Measurements from ENCODE around the gene P4HB. TPM values are rescaled to one million over a fixed set of nuclear protein-coding genes. Genes with fewer than 3 reads are reported as not detected.

P4HB gene
- polyA plus RNA-seq (ENCODE audit: insufficient read length in 12 of 12), result 100 to 1,000 TPM in 11 of 12 donors, not detected in 1; 346 to 655 (median 404) TPM
- long read RNA-seq, donor 1, transcript P4HB-215 (3 exons, 493 nt), result minor isoform, 16 of 569 reads
- long read RNA-seq, donor 1, transcript P4HB-201 (11 exons, 2,603 nt), result major isoform, 126 of 569 reads
- long read RNA-seq, donor 1, transcript P4HB-204 (2 exons, 872 nt), result minor isoform, 33 of 569 reads
- long read RNA-seq, donor 1, transcript P4HB-208 (2 exons, 914 nt), result minor isoform, 9 of 569 reads
- long read RNA-seq, donor 1, partial matches to known transcripts, result 110 of 569 reads
- long read RNA-seq, donor 1, other reads (novel, unspliced or antisense), result 265 of 569 reads
- long read RNA-seq, donor 2, transcript P4HB-215 (3 exons, 493 nt), result minor isoform, 5 of 162 reads
- long read RNA-seq, donor 2, transcript P4HB-204 (2 exons, 872 nt), result minor isoform, 15 of 162 reads
- long read RNA-seq, donor 2, transcript P4HB-201 (11 exons, 2,603 nt), result major isoform, 113 of 162 reads
- long read RNA-seq, donor 2, partial matches to known transcripts, result 11 of 162 reads
- long read RNA-seq, donor 2, other reads (novel, unspliced or antisense), result 10 of 162 reads
- long read RNA-seq, donor 3, transcript P4HB-201 (11 exons, 2,603 nt), result major isoform, 61 of 69 reads
- long read RNA-seq, donor 3, partial matches to known transcripts, result 0 of 69 reads
- long read RNA-seq, donor 3, other reads (novel, unspliced or antisense), result 0 of 69 reads
- long read RNA-seq, donor 4, transcript P4HB-201 (11 exons, 2,603 nt), result major isoform, 37 of 51 reads
- long read RNA-seq, donor 4, partial matches to known transcripts, result 0 of 51 reads
- long read RNA-seq, donor 4, other reads (novel, unspliced or antisense), result 5 of 51 reads
- long read RNA-seq, donor 5, transcript P4HB-204 (2 exons, 872 nt), result minor isoform, 8 of 184 reads
- long read RNA-seq, donor 5, transcript P4HB-201 (11 exons, 2,603 nt), result major isoform, 153 of 184 reads
- long read RNA-seq, donor 5, transcript P4HB-215 (3 exons, 493 nt), result minor isoform, 7 of 184 reads
- long read RNA-seq, donor 5, partial matches to known transcripts, result 10 of 184 reads
- long read RNA-seq, donor 5, other reads (novel, unspliced or antisense), result 0 of 184 reads
- long read RNA-seq, donor 6, transcript P4HB-204 (2 exons, 872 nt), result minor isoform, 6 of 106 reads
- long read RNA-seq, donor 6, transcript P4HB-201 (11 exons, 2,603 nt), result major isoform, 89 of 106 reads
- long read RNA-seq, donor 6, partial matches to known transcripts, result 0 of 106 reads
- long read RNA-seq, donor 6, other reads (novel, unspliced or antisense), result 6 of 106 reads
- long read RNA-seq, donor 7, transcript P4HB-204 (2 exons, 872 nt), result minor isoform, 5 of 63 reads
- long read RNA-seq, donor 7, transcript P4HB-201 (11 exons, 2,603 nt), result major isoform, 51 of 63 reads
- long read RNA-seq, donor 7, partial matches to known transcripts, result 0 of 63 reads
- long read RNA-seq, donor 7, other reads (novel, unspliced or antisense), result 0 of 63 reads
- long read RNA-seq, donor 8, transcript P4HB-204 (2 exons, 872 nt), result minor isoform, 14 of 538 reads
- long read RNA-seq, donor 8, transcript P4HB-201 (11 exons, 2,603 nt), result major isoform, 152 of 538 reads
- long read RNA-seq, donor 8, partial matches to known transcripts, result 122 of 538 reads
- long read RNA-seq, donor 8, other reads (novel, unspliced or antisense), result 239 of 538 reads
- long read RNA-seq, donor 9, transcript P4HB-201 (11 exons, 2,603 nt), result major isoform, 73 of 120 reads
- long read RNA-seq, donor 9, transcript P4HB-215 (3 exons, 493 nt), result minor isoform, 9 of 120 reads
- long read RNA-seq, donor 9, transcript P4HB-204 (2 exons, 872 nt), result minor isoform, 16 of 120 reads
- long read RNA-seq, donor 9, partial matches to known transcripts, result 13 of 120 reads
- long read RNA-seq, donor 9, other reads (novel, unspliced or antisense), result 0 of 120 reads
- long read RNA-seq, donor 10, transcript P4HB-201 (11 exons, 2,603 nt), result major isoform, 119 of 146 reads
- long read RNA-seq, donor 10, transcript P4HB-204 (2 exons, 872 nt), result minor isoform, 6 of 146 reads
- long read RNA-seq, donor 10, transcript P4HB-215 (3 exons, 493 nt), result minor isoform, 6 of 146 reads
- long read RNA-seq, donor 10, partial matches to known transcripts, result 6 of 146 reads
- long read RNA-seq, donor 10, other reads (novel, unspliced or antisense), result 5 of 146 reads
- long read RNA-seq, donor 11, transcript P4HB-204 (2 exons, 872 nt), result minor isoform, 6 of 176 reads
- long read RNA-seq, donor 11, transcript P4HB-210 (5 exons, 765 nt), result minor isoform, 11 of 176 reads
- long read RNA-seq, donor 11, transcript P4HB-215 (3 exons, 493 nt), result minor isoform, 8 of 176 reads
- long read RNA-seq, donor 11, transcript P4HB-201 (11 exons, 2,603 nt), result major isoform, 123 of 176 reads
- long read RNA-seq, donor 11, partial matches to known transcripts, result 13 of 176 reads
- long read RNA-seq, donor 11, other reads (novel, unspliced or antisense), result 10 of 176 reads

GRCh38 chr17:81859906-81860755 is at the start of gene P4HB:
Gene P4HB, minus strand, starts transcription at chr17:81860535. Its CDS starts 64 bp downstream, at chr17:81860471.
- no peak for DNase-seq

- no peak for DNase-seq
These were observed 48.9 kb upstream of the P4HB start for GRCh38 chr17:81909231-81909630.

GRCh38 chr17:81908793-81909192 is 48.5 kb upstream of the P4HB start:
- no peak for DNase-seq

GRCh38 chr17:81907219-81908145 is 47.1 kb upstream of the P4HB start:
- DNase-seq, result no peak

GRCh38 chr17:81906476-81907218 is 46.3 kb upstream of the P4HB start:
- no peak for DNase-seq

GRCh38 chr17:81905993-81906392 is 45.7 kb upstream of the P4HB start:
- no peak for DNase-seq

- no peak for DNase-seq
These were observed 45.1 kb upstream of the P4HB start for GRCh38 chr17:81905424-81905875.

GRCh38 chr17:81904600-81905423 is 44.5 kb upstream of the P4HB start:
- DNase-seq, result no peak

- no peak for DNase-seq
These were observed 43.7 kb upstream of the P4HB start for GRCh38 chr17:81903896-81904599.

- no peak for DNase-seq
These were observed 43.1 kb upstream of the P4HB start for GRCh38 chr17:81903415-81903831.

GRCh38 chr17:81902653-81903414 is 42.5 kb upstream of the P4HB start:
- DNase-seq, result no peak

- no peak for DNase-seq
These were observed 41.8 kb upstream of the P4HB start, which contains the start of gene NPB for GRCh38 chr17:81902023-81902652. Gene NPB, plus strand, starts transcription at chr17:81902238. Its CDS starts 40 bp downstream, at chr17:81902278.

Data from muscle of arm (tissue), 14 donors.